Epithelial cell of esophagus (primary cell): ENCODE measurements around the gene NTN1.
"Not testable (repeated sequence)": the region's sequence is repeated elsewhere in the genome, so short reads cannot be mapped to it uniquely, and the experiment has no call there.

Source experiments
- DNase-seq: peaks from one replicate; pipeline ENCODE4 v3.0.0; 2010; ENCODE audit warnings: low read depth
- H3K4me3 ChIP-seq: 2 replicates; pipeline ENCODE4 v1.5.1; 2011; ENCODE audit warnings: mild to moderate bottlenecking, low read length, control low read depth
- TF ChIP-seq, protein P1 (sequence below): IDR thresholded peaks from 2 replicates; pipeline ENCODE4 v1.5.1; 2011; ENCODE audit warnings: low read depth, mild to moderate bottlenecking, low read length, control low read depth, inconsistent platforms; ENCODE audit not compliant: insufficient read depth; ENCODE audit errors: missing control alignments

The NTN1 gene

DNA sequence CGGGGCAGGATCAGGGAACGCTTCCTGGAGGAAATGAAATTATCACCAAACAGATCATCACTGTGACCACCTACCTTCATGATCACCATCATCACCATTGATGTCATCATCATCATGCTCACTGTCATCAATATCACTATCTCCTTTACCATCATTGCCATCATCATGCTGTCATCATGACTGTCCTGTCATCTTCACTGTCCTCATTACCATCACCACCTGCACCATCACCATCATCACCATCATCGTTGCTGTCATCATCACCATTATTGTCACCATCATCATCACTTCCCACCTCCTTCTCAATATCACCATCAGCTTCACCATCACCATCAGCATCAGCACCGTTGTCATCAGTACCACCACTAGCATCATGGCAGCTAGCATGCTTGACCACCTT is 65.3 kb downstream of the NTN1 start:
- DNase-seq = no peak
- TF ChIP-seq, protein P1, sequence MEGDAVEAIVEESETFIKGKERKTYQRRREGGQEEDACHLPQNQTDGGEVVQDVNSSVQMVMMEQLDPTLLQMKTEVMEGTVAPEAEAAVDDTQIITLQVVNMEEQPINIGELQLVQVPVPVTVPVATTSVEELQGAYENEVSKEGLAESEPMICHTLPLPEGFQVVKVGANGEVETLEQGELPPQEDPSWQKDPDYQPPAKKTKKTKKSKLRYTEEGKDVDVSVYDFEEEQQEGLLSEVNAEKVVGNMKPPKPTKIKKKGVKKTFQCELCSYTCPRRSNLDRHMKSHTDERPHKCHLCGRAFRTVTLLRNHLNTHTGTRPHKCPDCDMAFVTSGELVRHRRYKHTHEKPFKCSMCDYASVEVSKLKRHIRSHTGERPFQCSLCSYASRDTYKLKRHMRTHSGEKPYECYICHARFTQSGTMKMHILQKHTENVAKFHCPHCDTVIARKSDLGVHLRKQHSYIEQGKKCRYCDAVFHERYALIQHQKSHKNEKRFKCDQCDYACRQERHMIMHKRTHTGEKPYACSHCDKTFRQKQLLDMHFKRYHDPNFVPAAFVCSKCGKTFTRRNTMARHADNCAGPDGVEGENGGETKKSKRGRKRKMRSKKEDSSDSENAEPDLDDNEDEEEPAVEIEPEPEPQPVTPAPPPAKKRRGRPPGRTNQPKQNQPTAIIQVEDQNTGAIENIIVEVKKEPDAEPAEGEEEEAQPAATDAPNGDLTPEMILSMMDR = no peak
- H3K4me3 ChIP-seq = no peak overlapping the region

DNA sequence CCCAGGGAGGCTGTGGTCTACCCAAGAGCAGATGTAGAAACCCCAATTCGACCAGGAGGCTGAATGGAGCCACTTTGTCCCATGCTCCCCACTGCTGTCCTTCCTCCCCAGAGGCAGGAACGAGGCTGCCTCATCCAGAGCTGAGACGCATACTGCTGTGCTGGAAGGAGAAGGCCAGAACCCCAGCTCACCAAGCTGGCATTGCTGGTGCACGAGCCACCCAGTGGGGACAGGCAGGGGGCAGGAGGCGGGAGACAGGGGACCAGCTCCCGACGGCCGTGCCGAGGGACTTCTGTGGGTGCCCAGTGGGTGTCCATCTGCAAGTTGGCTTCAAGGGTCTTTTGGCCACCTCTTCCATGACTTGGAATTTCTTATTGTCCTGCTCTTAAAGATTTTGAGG is 66.6 kb downstream of the NTN1 start:
- no peak for DNase-seq
- H3K4me3 ChIP-seq = no peak overlapping the region
- TF ChIP-seq, protein P1 = no peak

DNA sequence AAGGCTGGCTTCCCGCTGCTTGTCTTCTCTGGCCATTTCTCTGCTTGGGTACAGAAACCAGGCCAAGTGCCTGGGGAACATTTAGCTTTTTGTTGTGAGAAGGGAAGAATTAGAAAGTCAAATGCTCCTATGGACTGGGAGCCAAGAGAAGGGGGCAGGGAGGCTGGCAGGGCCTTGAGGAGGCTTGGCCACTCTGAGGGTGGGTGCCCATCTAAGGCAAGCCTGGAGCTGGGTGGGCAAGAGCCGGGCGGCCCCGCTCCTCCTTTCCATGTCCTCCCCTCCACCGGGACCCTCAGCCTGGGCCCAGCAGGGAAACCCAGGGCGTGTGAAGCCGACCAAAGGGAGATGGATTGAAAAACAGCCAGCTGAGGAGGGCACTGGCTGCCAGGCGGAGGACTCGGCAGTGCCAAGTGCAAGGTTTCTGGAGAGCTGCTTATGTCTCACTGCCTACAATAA is 69.4 kb downstream of the NTN1 start:
- no peak for DNase-seq
- no peak overlapping the region for H3K4me3 ChIP-seq
- TF ChIP-seq, protein P1 = no peak

DNA sequence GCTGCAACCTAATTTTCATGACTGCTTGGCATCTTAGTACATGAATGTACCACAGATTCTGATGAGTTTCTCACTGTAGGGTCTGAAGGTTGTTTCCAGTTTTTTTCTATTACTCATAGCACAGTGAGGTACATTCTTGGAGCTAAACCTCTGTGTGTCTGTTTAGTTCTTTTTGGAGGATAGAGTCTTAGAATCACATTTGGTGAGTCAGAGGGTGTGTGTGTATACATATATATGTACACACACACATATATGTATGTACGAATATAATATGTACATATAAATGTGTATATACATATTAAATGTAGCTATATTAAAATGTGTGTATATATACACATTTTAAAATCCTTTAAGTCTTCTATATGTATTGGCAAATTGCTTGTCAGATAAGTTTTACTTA is 72.9 kb downstream of the NTN1 start:
- DNase-seq = no peak
- TF ChIP-seq, protein P1 = no peak
- H3K4me3 ChIP-seq = no peak overlapping the region

DNA sequence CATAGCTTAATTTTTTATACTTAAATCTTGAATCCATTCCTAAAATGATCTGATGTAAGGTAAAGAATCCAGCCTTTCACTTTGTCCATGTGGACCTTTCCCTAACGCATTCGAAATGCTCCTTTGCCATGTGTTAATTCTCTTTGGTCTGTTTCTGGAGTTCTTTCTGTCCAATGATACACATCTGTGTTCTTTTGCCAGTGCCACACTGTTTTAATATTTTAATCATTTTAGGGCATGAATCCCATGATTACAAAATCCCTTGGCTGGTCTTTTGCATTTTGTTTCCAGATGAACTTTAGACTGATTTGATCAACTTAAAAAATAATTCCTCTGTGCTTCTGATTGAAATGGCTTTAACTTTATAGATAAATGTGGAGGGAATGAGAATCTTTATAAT is 74.1 kb downstream of the NTN1 start:
- TF ChIP-seq, protein P1 = no peak
- H3K4me3 ChIP-seq = no peak overlapping the region
- DNase-seq = no peak

DNA sequence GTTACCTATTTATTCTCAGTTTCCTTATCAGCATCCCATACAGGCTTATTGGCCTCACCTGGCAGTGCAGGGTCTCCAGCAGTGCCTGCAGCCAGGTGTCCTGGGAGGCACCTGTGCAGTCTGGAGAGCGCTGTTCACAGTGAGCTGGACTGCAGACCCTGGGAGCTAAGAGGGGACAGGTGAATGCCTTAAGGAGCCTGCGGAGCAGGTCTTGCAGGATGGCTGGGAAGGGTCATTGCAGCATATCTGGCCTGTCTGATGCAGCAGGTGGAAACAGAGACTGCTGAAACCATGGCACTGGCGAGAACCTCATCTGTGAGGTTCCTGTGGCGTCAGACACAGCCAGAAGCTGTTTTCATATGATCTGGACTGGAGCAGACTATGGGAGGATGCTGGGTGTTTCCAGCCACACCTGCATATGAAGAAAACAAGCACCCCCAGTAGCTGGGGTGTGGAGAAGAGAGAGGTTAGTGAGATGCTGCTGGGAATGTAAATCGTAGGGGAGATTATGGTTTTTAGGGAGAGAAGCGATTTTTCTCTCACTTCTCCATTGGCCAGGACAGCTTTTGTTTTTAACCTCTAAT is 77.0 kb downstream of the NTN1 start:
- no peak overlapping the region for H3K4me3 ChIP-seq
- DNase-seq = no peak
- TF ChIP-seq, protein P1 = no peak

DNA sequence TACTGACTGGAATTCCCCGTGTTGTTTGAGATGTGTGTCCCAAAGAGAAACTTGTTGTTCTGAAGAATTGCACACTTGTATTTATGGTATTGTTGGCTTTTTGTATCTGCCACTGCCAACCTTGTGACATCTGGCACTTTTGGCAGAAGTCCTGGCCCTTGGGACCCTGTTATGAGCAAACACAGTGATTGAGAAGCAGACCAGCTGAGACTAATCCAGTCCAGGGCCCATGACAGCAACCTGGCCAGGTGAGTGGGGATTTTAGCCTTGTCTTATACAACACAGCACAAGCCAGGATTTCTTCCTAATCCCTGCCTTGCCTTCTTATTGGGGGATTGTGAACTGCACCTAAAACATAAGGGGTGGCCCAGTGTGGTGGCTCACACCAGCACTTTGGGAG is 80.0 kb downstream of the NTN1 start:
- no peak overlapping the region for H3K4me3 ChIP-seq
- no peak for DNase-seq
- TF ChIP-seq, protein P1 = no peak

DNA sequence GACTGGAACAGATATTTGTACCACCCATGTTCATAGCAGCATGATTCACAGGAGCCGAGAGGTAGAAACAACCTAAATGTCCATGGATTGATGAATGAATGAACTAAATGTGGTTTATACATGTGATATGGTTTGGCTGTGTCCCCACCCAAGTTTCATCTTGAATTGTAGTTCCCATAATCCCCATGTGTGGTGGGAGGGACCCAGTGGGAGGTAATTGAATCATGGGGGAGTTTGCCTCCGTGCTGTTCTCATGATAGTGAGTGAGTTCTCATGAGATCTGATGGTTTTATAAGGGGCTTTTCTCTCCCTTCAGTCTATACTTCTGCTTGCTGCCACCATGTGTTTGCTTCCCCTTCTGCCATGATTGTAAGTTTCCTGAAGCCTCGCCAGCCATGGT is 81.9 kb downstream of the NTN1 start:
- H3K4me3 ChIP-seq, DNase-seq: not testable (repeated sequence)
